GM18499 (cell line): ENCODE measurements around the gene SIK3.

ENCODE experiments used
- ATAC-seq: cut with Tn5 transposase; IDR thresholded peaks from one replicate; pipeline ENCODE4 v1.9.1; 2021; ENCODE audit warnings: moderate number of reproducible peaks; ENCODE audit not compliant: insufficient read depth, unreplicated experiment

The SIK3 gene

GRCh38 chr11:116910847-116911246, 187.4 kb downstream of the SIK3 start:
- ATAC-seq, result no peak

GRCh38 chr11:116910378-116910777, 187.8 kb downstream of the SIK3 start:
- ATAC-seq, result no peak

- no peak for ATAC-seq
Measured at GRCh38 chr11:116909245-116909644, 189.0 kb downstream of the SIK3 start.

GRCh38 chr11:116906479-116906878, 191.7 kb downstream of the SIK3 start:
- ATAC-seq, result no peak

GRCh38 chr11:116903090-116903489, 195.1 kb downstream of the SIK3 start:
- ATAC-seq, result no peak

- no peak for ATAC-seq
Measured at GRCh38 chr11:116901964-116902688, 196.1 kb downstream of the SIK3 start.

GRCh38 chr11:116901211-116901610, 197.0 kb downstream of the SIK3 start:
- ATAC-seq, result no peak

GRCh38 chr11:116896211-116896610, 202.0 kb downstream of the SIK3 start:
- ATAC-seq, result no peak

GRCh38 chr11:116895048-116895757, 203.0 kb downstream of the SIK3 start:
- no peak for ATAC-seq

- ATAC-seq, result no peak
Measured at GRCh38 chr11:116893906-116894305, 204.3 kb downstream of the SIK3 start.

- ATAC-seq, result no peak
Measured at GRCh38 chr11:116893437-116893836, 204.8 kb downstream of the SIK3 start.

GRCh38 chr11:116892374-116892773, 205.9 kb downstream of the SIK3 start:
- ATAC-seq, result no peak

GRCh38 chr11:116891746-116892145, 206.5 kb downstream of the SIK3 start:
- no peak for ATAC-seq

- ATAC-seq, result no peak
Measured at GRCh38 chr11:116890607-116891006, 207.6 kb downstream of the SIK3 start.

- no peak for ATAC-seq
Measured at GRCh38 chr11:116890193-116890592, 208.0 kb downstream of the SIK3 start.

- ATAC-seq, result no peak
Measured at GRCh38 chr11:116888884-116889549, 209.2 kb downstream of the SIK3 start.

GRCh38 chr11:116888024-116888423, 210.2 kb downstream of the SIK3 start:
- no peak for ATAC-seq

GRCh38 chr11:116885951-116886655, 212.1 kb downstream of the SIK3 start:
- ATAC-seq, result no peak

GRCh38 chr11:116882386-116882785, 215.8 kb downstream of the SIK3 start:
- no peak for ATAC-seq

- no peak for ATAC-seq
Measured at GRCh38 chr11:116881143-116881542, 217.1 kb downstream of the SIK3 start.
